WTC11 (cell line): ENCODE measurements around the gene GALNT18.

Experiments
- CBFB ChIP-seq: sonication (generic); formaldehyde crosslinking; IDR thresholded peaks from 2 replicates; pipeline ENCODE4 v1.8.1; 2022; ENCODE audit warnings: mild to moderate bottlenecking, low read depth, missing genetic modification reagents
- ETV6 ChIP-seq: sonication (generic); formaldehyde crosslinking; IDR thresholded peaks from 2 replicates; pipeline ENCODE4 v1.8.1; 2022; ENCODE audit warnings: mild to moderate bottlenecking, missing genetic modification reagents
- FOXJ3 ChIP-seq: sonication (generic); formaldehyde crosslinking; IDR thresholded peaks from 2 replicates; pipeline ENCODE4 v1.9.0; 2021; ENCODE audit warnings: missing genetic modification reagents, mild to moderate bottlenecking, borderline replicate concordance
- NR1H2 ChIP-seq: sonication (generic); formaldehyde crosslinking; IDR thresholded peaks from 2 replicates; pipeline ENCODE4 v1.9.0; 2021; ENCODE audit warnings: mild to moderate bottlenecking, moderate library complexity, missing genetic modification reagents
- TEAD1 ChIP-seq: sonication (generic); formaldehyde crosslinking; IDR thresholded peaks from 2 replicates; pipeline ENCODE4 v1.8.0; 2022; ENCODE audit warnings: mild to moderate bottlenecking, missing genetic modification reagents
- ZNF121 ChIP-seq: sonication (generic); formaldehyde crosslinking; IDR thresholded peaks from 2 replicates; pipeline ENCODE4 v1.8.0; 2023; ENCODE audit warnings: missing genetic modification reagents
- TF ChIP-seq, protein P1 (sequence below): fragments of 200-600 bp; IDR thresholded peaks from 2 replicates; pipeline ENCODE4 v1.8.0; 2022; ENCODE audit warnings: antibody characterized with exemption
- TF ChIP-seq, protein P2 (sequence below): sonication (generic); formaldehyde crosslinking; IDR thresholded peaks from 2 replicates; pipeline ENCODE4 v1.8.1; 2022; ENCODE audit warnings: low read depth, missing genetic modification reagents, borderline replicate concordance

DNA sequence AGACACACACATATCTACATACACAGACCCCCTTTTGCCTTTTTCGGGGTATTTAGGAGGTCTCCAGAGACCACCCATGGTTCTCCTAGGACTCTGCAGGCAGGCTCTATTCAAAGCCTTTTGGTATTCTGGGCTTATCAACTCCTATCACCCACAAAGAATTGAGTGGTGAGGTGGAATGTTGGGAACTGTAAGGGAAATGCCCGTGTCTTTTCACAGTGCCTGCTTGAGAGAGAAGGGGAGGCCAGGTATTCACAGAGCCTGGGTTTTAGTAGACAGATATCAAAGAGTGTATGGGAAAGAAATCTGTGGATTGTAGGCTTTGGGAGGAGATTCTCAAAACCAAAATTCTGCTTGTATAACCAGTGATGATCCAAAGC, 224.8 kb downstream of the GALNT18 start:
- no peak for TF ChIP-seq ZNF121 (CRISPR knock-in tag)
- TF ChIP-seq, protein P1, sequence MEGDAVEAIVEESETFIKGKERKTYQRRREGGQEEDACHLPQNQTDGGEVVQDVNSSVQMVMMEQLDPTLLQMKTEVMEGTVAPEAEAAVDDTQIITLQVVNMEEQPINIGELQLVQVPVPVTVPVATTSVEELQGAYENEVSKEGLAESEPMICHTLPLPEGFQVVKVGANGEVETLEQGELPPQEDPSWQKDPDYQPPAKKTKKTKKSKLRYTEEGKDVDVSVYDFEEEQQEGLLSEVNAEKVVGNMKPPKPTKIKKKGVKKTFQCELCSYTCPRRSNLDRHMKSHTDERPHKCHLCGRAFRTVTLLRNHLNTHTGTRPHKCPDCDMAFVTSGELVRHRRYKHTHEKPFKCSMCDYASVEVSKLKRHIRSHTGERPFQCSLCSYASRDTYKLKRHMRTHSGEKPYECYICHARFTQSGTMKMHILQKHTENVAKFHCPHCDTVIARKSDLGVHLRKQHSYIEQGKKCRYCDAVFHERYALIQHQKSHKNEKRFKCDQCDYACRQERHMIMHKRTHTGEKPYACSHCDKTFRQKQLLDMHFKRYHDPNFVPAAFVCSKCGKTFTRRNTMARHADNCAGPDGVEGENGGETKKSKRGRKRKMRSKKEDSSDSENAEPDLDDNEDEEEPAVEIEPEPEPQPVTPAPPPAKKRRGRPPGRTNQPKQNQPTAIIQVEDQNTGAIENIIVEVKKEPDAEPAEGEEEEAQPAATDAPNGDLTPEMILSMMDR, result no peak
- no peak for TF ChIP-seq NR1H2 (CRISPR knock-in tag)
- TF ChIP-seq, protein P2, sequence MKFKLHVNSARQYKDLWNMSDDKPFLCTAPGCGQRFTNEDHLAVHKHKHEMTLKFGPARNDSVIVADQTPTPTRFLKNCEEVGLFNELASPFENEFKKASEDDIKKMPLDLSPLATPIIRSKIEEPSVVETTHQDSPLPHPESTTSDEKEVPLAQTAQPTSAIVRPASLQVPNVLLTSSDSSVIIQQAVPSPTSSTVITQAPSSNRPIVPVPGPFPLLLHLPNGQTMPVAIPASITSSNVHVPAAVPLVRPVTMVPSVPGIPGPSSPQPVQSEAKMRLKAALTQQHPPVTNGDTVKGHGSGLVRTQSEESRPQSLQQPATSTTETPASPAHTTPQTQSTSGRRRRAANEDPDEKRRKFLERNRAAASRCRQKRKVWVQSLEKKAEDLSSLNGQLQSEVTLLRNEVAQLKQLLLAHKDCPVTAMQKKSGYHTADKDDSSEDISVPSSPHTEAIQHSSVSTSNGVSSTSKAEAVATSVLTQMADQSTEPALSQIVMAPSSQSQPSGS, result no peak
- no peak for TF ChIP-seq CBFB
- TF ChIP-seq ETV6, result no peak
- no peak for TF ChIP-seq FOXJ3 (CRISPR knock-in tag)
- no peak for TF ChIP-seq TEAD1 (CRISPR knock-in tag)
